Bronchial epithelial cell (primary cell): ENCODE measurements around the gene CNTN1. TPM values are rescaled to one million over a fixed set of nuclear protein-coding genes. Genes with fewer than 3 reads are reported as not detected.

ENCODE experiments used
- DNase-seq: peaks from one replicate; pipeline ENCODE4 v3.0.0-alpha.2; 2010; ENCODE audit warnings: low read depth
- FAIRE-seq: peaks from 2 replicates; lab custom pipeline; 2011; peaks lifted over from hg19 to GRCh38; lab: Jason Lieb, UNC
- H3K27me3 ChIP-seq: 2 replicates; pipeline ENCODE4 v1.5.1; 2011; ENCODE audit warnings: low read length; ENCODE audit not compliant: control insufficient read depth, insufficient read depth
- H3K36me3 ChIP-seq: 2 replicates; pipeline ENCODE4 v1.5.1; 2011; ENCODE audit warnings: low read length; ENCODE audit not compliant: control insufficient read depth, insufficient read depth
- H3K4me3 ChIP-seq: 2 replicates; pipeline ENCODE4 v1.5.1; 2011; ENCODE audit warnings: mild to moderate bottlenecking, low read depth, low read length, control low read depth
- CTCF ChIP-seq: IDR thresholded peaks from 2 replicates; pipeline ENCODE4 v1.5.1; 2011; ENCODE audit warnings: mild to moderate bottlenecking, moderate library complexity, low read length, control low read depth, inconsistent platforms; ENCODE audit not compliant: insufficient read depth, severe bottlenecking
- total RNA-seq: library from RNA; depleted of rRNA; stranded (reverse); fragments of >200 nt; gene quantifications from 2 replicates; pipeline ENCODE4 v1.2.1, GENCODE V29; 2014

The CNTN1 gene
- total RNA-seq, 1 donor from 2014 or later = 2.4 TPM

GRCh38 chr12:40801082-40801481, 108.8 kb downstream of the CNTN1 start:
- H3K4me3 ChIP-seq = no peak overlapping the region
- DNase-seq = no peak
- no peaks in the 10 kb centered on the region for H3K36me3 ChIP-seq
- no peaks in the 10 kb centered on the region for H3K27me3 ChIP-seq
- no peak for TF ChIP-seq CTCF
- FAIRE-seq = no peak

- Histone ChIP-seq H3K27me3 (no peaks in the 10 kb centered on the region), H3K4me3 (no peak overlapping the region), H3K36me3 (no peaks in the 10 kb centered on the region)
- DNase-seq (no peak), FAIRE-seq (no peak)
- TF ChIP-seq CTCF = no peak
Observed at GRCh38 chr12:40801861-40802260, 109.6 kb downstream of the CNTN1 start.

GRCh38 chr12:40802656-40803055, 110.4 kb downstream of the CNTN1 start:
- no peaks in the 10 kb centered on the region for H3K27me3 ChIP-seq
- FAIRE-seq (no peak), DNase-seq (no peak)
- no peaks in the 10 kb centered on the region for H3K36me3 ChIP-seq
- TF ChIP-seq CTCF = no peak
- no peak overlapping the region for H3K4me3 ChIP-seq

- H3K4me3 ChIP-seq = no peak overlapping the region
- TF ChIP-seq CTCF = no peak
- FAIRE-seq (no peak), DNase-seq (no peak)
- H3K36me3 ChIP-seq = no peaks in the 10 kb centered on the region
- H3K27me3 ChIP-seq = no peaks in the 10 kb centered on the region
Observed at GRCh38 chr12:40819436-40820108, 127.3 kb downstream of the CNTN1 start.

GRCh38 chr12:40820794-40821484, 128.7 kb downstream of the CNTN1 start:
- TF ChIP-seq CTCF = no peak
- DNase-seq = peak; percentile 9
- Histone ChIP-seq H3K36me3 (no peaks in the 10 kb centered on the region), H3K4me3 (no peak overlapping the region), H3K27me3 (no peaks in the 10 kb centered on the region)
- FAIRE-seq = no peak
